ENCODE data around the gene GAGE12E.
"Not testable (repeated sequence)": the region's sequence is repeated elsewhere in the genome, so short reads cannot be mapped to it uniquely, and the experiment has no call there.

Gene GAGE12E, protein sequence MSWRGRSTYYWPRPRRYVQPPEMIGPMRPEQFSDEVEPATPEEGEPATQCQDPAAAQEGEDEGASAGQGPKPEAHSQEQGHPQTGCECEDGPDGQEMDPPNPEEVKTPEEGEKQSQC

DNA sequence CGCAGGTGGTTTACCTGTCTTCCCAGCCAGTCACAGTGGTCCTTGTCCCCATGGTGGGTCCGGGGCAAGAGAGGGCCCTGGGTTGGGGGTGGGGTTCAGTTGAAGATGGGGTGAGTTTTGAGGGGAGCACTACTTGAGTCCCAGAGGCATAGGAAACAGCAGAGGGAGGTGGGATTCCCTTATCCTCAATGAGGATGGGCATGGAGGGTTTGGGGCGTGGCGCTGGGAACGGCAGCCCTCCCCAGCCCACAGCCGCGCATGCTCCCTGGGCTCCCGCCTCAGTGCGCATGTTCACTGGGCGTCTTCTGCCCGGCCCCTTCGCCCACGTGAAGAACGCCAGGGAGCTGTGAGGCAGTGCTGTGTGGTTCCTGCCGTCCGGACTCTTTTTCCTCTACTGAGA is at the start of gene GAGE12E:
GAGE12E (plus strand) TSS at position 301 of the 400 bp plus-strand sequence. CDS start 1,155 bp downstream, outside the sequence.
- not testable (repeated sequence) for DNase-seq (ENCODE audit: low read depth); H3K4me3 ChIP-seq (ENCODE audit: low read depth, low read length)

DNA sequence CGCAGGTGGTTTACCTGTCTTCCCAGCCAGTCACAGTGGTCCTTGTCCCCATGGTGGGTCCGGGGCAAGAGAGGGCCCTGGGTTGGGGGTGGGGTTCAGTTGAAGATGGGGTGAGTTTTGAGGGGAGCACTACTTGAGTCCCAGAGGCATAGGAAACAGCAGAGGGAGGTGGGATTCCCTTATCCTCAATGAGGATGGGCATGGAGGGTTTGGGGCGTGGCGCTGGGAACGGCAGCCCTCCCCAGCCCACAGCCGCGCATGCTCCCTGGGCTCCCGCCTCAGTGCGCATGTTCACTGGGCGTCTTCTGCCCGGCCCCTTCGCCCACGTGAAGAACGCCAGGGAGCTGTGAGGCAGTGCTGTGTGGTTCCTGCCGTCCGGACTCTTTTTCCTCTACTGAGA is 19.2 kb upstream of the GAGE12E start, which contains the start of gene GAGE12C:
GAGE12C (plus strand) TSS at position 301 of the 400 bp plus-strand sequence. CDS start 1,155 bp downstream, outside the sequence.
- H3K4me3 ChIP-seq (ENCODE audit: low read depth, low read length); DNase-seq (ENCODE audit: low read depth): not testable (repeated sequence)

DNA sequence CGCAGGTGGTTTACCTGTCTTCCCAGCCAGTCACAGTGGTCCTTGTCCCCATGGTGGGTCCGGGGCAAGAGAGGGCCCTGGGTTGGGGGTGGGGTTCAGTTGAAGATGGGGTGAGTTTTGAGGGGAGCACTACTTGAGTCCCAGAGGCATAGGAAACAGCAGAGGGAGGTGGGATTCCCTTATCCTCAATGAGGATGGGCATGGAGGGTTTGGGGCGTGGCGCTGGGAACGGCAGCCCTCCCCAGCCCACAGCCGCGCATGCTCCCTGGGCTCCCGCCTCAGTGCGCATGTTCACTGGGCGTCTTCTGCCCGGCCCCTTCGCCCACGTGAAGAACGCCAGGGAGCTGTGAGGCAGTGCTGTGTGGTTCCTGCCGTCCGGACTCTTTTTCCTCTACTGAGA is 9.7 kb upstream of the GAGE12E start, which contains the start of gene GAGE12D:
GAGE12D (plus strand) TSS at position 301 of the 400 bp plus-strand sequence. CDS start 1,155 bp downstream, outside the sequence.
- not testable (repeated sequence) for DNase-seq (ENCODE audit: low read depth); H3K4me3 ChIP-seq (ENCODE audit: low read depth, low read length)

DNA sequence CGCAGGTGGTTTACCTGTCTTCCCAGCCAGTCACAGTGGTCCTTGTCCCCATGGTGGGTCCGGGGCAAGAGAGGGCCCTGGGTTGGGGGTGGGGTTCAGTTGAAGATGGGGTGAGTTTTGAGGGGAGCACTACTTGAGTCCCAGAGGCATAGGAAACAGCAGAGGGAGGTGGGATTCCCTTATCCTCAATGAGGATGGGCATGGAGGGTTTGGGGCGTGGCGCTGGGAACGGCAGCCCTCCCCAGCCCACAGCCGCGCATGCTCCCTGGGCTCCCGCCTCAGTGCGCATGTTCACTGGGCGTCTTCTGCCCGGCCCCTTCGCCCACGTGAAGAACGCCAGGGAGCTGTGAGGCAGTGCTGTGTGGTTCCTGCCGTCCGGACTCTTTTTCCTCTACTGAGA is 9.5 kb downstream of the GAGE12E start, which contains the start of gene GAGE12F:
GAGE12F (plus strand) TSS at position 301 of the 400 bp plus-strand sequence. CDS start 1,155 bp downstream, outside the sequence.
- not testable (repeated sequence) for H3K4me3 ChIP-seq (ENCODE audit: low read depth, low read length); DNase-seq (ENCODE audit: low read depth)

DNA sequence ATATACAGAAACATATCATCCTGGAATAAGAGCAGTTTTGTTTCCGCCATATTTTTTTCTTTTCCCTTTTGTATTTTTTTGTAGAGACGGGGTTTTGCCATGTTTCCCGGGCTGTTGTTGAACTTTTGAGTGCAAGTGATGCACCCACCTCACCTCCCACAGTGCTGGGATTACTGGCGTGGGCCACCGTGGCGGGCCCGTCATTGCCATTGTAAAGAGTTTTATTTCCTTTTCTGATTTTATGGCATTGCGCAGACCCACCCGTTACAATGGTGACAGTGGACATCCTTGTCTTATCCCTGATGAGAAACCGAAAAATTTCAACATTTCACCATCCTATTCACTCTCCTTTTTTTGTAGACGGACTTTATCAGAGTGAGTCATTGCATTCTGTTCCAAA is 17.6 kb downstream of the GAGE12E start:
- not testable (repeated sequence) for DNase-seq (ENCODE audit: low read depth); H3K4me3 ChIP-seq (ENCODE audit: low read depth, low read length)

DNA sequence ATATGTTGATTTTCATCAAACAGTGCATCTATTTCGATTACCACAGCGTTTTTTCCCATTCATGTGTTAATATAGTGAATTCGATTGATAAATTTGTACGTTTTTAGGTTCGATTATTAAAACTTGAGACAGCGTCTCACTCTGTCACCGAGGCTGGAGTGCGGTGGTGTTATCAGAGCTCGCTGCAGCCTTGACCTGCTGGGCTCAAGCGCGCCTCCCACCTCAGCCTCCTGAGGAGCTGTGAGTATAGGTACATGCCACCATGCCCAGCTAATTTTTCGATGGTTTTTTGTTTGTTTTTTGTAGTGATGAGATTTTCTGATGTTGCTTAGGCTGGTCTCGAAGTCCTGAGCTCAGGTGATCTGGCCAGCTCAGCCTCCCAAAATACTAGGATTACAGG is 18.1 kb downstream of the GAGE12E start:
- not testable (repeated sequence) for H3K4me3 ChIP-seq (ENCODE audit: low read depth, low read length); DNase-seq (ENCODE audit: low read depth)

DNA sequence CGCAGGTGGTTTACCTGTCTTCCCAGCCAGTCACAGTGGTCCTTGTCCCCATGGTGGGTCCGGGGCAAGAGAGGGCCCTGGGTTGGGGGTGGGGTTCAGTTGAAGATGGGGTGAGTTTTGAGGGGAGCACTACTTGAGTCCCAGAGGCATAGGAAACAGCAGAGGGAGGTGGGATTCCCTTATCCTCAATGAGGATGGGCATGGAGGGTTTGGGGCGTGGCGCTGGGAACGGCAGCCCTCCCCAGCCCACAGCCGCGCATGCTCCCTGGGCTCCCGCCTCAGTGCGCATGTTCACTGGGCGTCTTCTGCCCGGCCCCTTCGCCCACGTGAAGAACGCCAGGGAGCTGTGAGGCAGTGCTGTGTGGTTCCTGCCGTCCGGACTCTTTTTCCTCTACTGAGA is 19.0 kb downstream of the GAGE12E start, which contains the start of gene GAGE12G:
GAGE12G (plus strand) TSS at position 301 of the 400 bp plus-strand sequence. CDS start 1,155 bp downstream, outside the sequence.
- H3K4me3 ChIP-seq (ENCODE audit: low read depth, low read length); DNase-seq (ENCODE audit: low read depth): not testable (repeated sequence)

DNA sequence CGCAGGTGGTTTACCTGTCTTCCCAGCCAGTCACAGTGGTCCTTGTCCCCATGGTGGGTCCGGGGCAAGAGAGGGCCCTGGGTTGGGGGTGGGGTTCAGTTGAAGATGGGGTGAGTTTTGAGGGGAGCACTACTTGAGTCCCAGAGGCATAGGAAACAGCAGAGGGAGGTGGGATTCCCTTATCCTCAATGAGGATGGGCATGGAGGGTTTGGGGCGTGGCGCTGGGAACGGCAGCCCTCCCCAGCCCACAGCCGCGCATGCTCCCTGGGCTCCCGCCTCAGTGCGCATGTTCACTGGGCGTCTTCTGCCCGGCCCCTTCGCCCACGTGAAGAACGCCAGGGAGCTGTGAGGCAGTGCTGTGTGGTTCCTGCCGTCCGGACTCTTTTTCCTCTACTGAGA is 28.6 kb downstream of the GAGE12E start, which contains the start of gene GAGE12H:
GAGE12H (plus strand) TSS at position 301 of the 400 bp plus-strand sequence. CDS start 1,155 bp downstream, outside the sequence.
- not testable (repeated sequence) for DNase-seq (ENCODE audit: low read depth); H3K4me3 ChIP-seq (ENCODE audit: low read depth, low read length)

DNA sequence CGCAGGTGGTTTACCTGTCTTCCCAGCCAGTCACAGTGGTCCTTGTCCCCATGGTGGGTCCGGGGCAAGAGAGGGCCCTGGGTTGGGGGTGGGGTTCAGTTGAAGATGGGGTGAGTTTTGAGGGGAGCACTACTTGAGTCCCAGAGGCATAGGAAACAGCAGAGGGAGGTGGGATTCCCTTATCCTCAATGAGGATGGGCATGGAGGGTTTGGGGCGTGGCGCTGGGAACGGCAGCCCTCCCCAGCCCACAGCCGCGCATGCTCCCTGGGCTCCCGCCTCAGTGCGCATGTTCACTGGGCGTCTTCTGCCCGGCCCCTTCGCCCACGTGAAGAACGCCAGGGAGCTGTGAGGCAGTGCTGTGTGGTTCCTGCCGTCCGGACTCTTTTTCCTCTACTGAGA is 38.1 kb downstream of the GAGE12E start, which contains the start of gene GAGE2A:
GAGE2A (plus strand) TSS at position 301 of the 400 bp plus-strand sequence. CDS start 1,155 bp downstream, outside the sequence.
- H3K4me3 ChIP-seq (ENCODE audit: low read depth, low read length); DNase-seq (ENCODE audit: low read depth): not testable (repeated sequence)

DNA sequence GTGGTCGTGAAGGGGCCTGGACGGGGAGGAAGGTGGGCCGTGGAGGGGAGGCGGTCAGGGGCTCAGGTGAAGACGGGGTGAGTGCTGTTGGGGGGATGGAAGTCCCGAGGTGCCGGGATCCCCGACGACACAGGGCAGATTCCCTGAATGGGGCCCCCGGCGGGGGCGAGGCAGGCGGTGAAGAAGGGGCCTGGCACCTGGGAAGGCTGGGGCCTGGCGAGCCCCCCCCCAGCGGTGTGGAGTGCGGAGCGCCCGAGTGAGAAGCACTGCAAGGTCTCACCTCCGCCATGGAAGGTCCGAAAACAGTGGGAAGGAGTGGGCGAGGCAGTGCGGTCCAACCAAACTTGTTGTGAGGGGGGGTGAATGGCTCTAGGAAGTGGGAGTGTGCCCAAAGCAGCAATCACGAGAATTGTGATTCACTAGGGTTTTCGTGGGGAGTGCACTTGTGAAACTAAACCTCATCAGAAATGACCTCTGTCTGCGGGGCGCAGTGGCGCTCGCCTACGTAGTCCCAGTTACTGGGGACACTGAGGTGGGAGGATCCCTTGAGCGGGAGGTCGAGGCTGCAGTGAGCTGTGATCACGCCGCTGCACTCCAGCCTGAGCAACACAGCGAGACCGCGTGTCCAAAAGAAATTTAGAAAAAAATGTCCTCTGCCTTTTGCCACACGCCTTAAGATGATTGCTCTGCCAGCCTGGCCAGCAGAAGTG is 38.8 kb downstream of the GAGE12E start:
- not testable (repeated sequence) for H3K4me3 ChIP-seq (ENCODE audit: low read depth, low read length); DNase-seq (ENCODE audit: low read depth)

DNA sequence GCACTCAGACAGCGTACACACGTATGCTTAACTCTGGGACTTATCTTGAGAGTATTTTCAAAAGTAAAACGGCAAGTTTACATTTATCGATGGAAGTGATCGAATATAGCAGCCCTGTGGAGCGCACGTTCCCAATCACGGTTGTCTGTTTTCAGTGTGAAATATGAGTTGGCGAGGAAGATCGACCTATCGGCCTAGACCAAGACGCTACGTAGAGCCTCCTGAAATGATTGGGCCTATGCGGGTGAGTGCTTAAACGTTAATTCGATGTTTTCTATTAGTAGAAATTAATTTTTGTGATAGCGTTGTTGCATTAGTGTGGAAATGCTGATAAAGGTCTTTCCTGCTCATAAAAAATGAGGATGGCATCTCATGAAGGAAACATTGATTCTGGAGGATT is 39.4 kb downstream of the GAGE12E start:
- H3K4me3 ChIP-seq (ENCODE audit: low read depth, low read length): not testable (repeated sequence)

DNA sequence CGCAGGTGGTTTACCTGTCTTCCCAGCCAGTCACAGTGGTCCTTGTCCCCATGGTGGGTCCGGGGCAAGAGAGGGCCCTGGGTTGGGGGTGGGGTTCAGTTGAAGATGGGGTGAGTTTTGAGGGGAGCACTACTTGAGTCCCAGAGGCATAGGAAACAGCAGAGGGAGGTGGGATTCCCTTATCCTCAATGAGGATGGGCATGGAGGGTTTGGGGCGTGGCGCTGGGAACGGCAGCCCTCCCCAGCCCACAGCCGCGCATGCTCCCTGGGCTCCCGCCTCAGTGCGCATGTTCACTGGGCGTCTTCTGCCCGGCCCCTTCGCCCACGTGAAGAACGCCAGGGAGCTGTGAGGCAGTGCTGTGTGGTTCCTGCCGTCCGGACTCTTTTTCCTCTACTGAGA is 47.6 kb downstream of the GAGE12E start, which contains the start of gene GAGE1:
GAGE1 (plus strand) TSS at position 301 of the 400 bp plus-strand sequence. CDS start 1,155 bp downstream, outside the sequence.
- DNase-seq (ENCODE audit: low read depth); H3K4me3 ChIP-seq (ENCODE audit: low read depth, low read length): not testable (repeated sequence)

More for the DNA sequence above, 39.4 kb downstream of the GAGE12E start:
- DNase-seq (ENCODE audit: low read depth): not testable (repeated sequence)
